Neuron (in vitro differentiated cells): ENCODE data around the gene MTNR1B.

ENCODE experiments used
- H2AFZ ChIP-seq: one replicate; pipeline ENCODE4 v1.6.1; 2013; ENCODE audit warnings: low read depth, mild to moderate bottlenecking, inconsistent platforms, low read length, moderate library complexity
- H3K27me3 ChIP-seq: one replicate; pipeline ENCODE4 v1.6.1; 2013; ENCODE audit warnings: low read length; ENCODE audit not compliant: insufficient read depth
- H3K36me3 ChIP-seq: one replicate; pipeline ENCODE4 v1.6.1; 2013; ENCODE audit warnings: low read length; ENCODE audit not compliant: insufficient read depth
- H3K4me1 ChIP-seq: one replicate; pipeline ENCODE4 v1.6.1; 2013; ENCODE audit warnings: low read length; ENCODE audit not compliant: insufficient read depth
- H3K4me3 ChIP-seq: 2 replicates; pipeline ENCODE4 v1.5.1; 2013; ENCODE audit warnings: mild to moderate bottlenecking, low read length, moderate library complexity
- H3K9me3 ChIP-seq: one replicate; pipeline ENCODE4 v1.6.1; 2013; ENCODE audit warnings: low read length

MTNR1B gene

GRCh38 chr11:92969634-92970347, at the start of gene MTNR1B:
MTNR1B (plus strand) TSS chr11:92969651; CDS start chr11:92969726, 75 bp downstream.
- Histone ChIP-seq H3K4me3 (no peak within 1 kb of the TSS), H2AFZ (no peak within 1 kb of the TSS), H3K27me3 (no peaks in the 10 kb centered on the region), H3K36me3 (no peaks in the 10 kb centered on the region), H3K4me1 (peaks cover 3% of the 10 kb centered on the region), H3K9me3 (no peaks in the 10 kb centered on the region)

- Histone ChIP-seq H3K4me3 (no peak overlapping the region), H2AFZ (no peak overlapping the region), H3K36me3 (no peaks in the 10 kb centered on the region), H3K9me3 (peaks cover 3% of the 10 kb centered on the region), H3K27me3 (no peaks in the 10 kb centered on the region), H3K4me1 (peaks cover 3% of the 10 kb centered on the region)
These were observed 49.1 kb upstream of the MTNR1B start for GRCh38 chr11:92920331-92920730.

GRCh38 chr11:92922731-92923130, 46.7 kb upstream of the MTNR1B start:
- H3K4me1 ChIP-seq, result peaks cover 2% of the 10 kb centered on the region
- H3K4me3 ChIP-seq, result no peak overlapping the region
- H3K9me3 ChIP-seq, result peaks cover 9% of the 10 kb centered on the region
- H2AFZ ChIP-seq, result no peak overlapping the region
- H3K36me3 ChIP-seq, result no peaks in the 10 kb centered on the region
- no peaks in the 10 kb centered on the region for H3K27me3 ChIP-seq

- Histone ChIP-seq H3K27me3 (no peaks in the 10 kb centered on the region), H3K9me3 (peaks cover 12% of the 10 kb centered on the region), H3K4me3 (no peak overlapping the region), H3K36me3 (no peaks in the 10 kb centered on the region), H3K4me1 (no peaks in the 10 kb centered on the region), H2AFZ (no peak overlapping the region)
These were observed 40.2 kb upstream of the MTNR1B start for GRCh38 chr11:92929246-92929645.

- no peaks in the 10 kb centered on the region for H3K36me3 ChIP-seq
- H3K4me1 ChIP-seq, result no peaks in the 10 kb centered on the region
- no peak overlapping the region for H3K4me3 ChIP-seq
- H3K9me3 ChIP-seq, result peaks cover 12% of the 10 kb centered on the region
- H3K27me3 ChIP-seq, result no peaks in the 10 kb centered on the region
- H2AFZ ChIP-seq, result no peak overlapping the region
These were observed 39.8 kb upstream of the MTNR1B start for GRCh38 chr11:92929653-92930052.

GRCh38 chr11:92931746-92932422, 37.6 kb upstream of the MTNR1B start:
- H3K4me3 ChIP-seq, result no peak overlapping the region
- H3K36me3 ChIP-seq, result no peaks in the 10 kb centered on the region
- peaks cover 2% of the 10 kb centered on the region for H3K9me3 ChIP-seq
- H2AFZ ChIP-seq, result no peak overlapping the region
- H3K27me3 ChIP-seq, result no peaks in the 10 kb centered on the region
- no peaks in the 10 kb centered on the region for H3K4me1 ChIP-seq

GRCh38 chr11:92939305-92939704, 30.1 kb upstream of the MTNR1B start:
- H3K4me3 ChIP-seq, result no peak overlapping the region
- no peaks in the 10 kb centered on the region for H3K9me3 ChIP-seq
- H2AFZ ChIP-seq, result no peak overlapping the region
- H3K4me1 ChIP-seq, result no peaks in the 10 kb centered on the region
- H3K27me3 ChIP-seq, result no peaks in the 10 kb centered on the region
- H3K36me3 ChIP-seq, result no peaks in the 10 kb centered on the region

- Histone ChIP-seq H3K4me3 (no peak overlapping the region), H3K27me3 (no peaks in the 10 kb centered on the region), H3K36me3 (no peaks in the 10 kb centered on the region), H3K4me1 (no peaks in the 10 kb centered on the region), H2AFZ (no peak overlapping the region), H3K9me3 (no peaks in the 10 kb centered on the region)
These were observed 27.5 kb upstream of the MTNR1B start for GRCh38 chr11:92941676-92942571.

- Histone ChIP-seq H3K4me3 (no peak overlapping the region), H3K4me1 (no peaks in the 10 kb centered on the region), H3K27me3 (no peaks in the 10 kb centered on the region), H2AFZ (no peak overlapping the region), H3K9me3 (peaks cover 2% of the 10 kb centered on the region), H3K36me3 (no peaks in the 10 kb centered on the region)
These were observed 22.7 kb upstream of the MTNR1B start for GRCh38 chr11:92946707-92947106.

- Histone ChIP-seq H3K4me1 (no peaks in the 10 kb centered on the region), H3K9me3 (peaks cover 2% of the 10 kb centered on the region)
These were observed 21.3 kb upstream of the MTNR1B start for GRCh38 chr11:92948116-92948515.

GRCh38 chr11:92954003-92954402, 15.4 kb upstream of the MTNR1B start:
- Histone ChIP-seq H2AFZ (no peak overlapping the region), H3K4me3 (no peak overlapping the region), H3K4me1 (no peaks in the 10 kb centered on the region), H3K9me3 (peaks cover 2% of the 10 kb centered on the region), H3K36me3 (no peaks in the 10 kb centered on the region), H3K27me3 (no peaks in the 10 kb centered on the region)

More at GRCh38 chr11:92948116-92948515, 21.3 kb upstream of the MTNR1B start:
- no peak overlapping the region for H2AFZ ChIP-seq
- H3K27me3 ChIP-seq, result no peaks in the 10 kb centered on the region
- H3K36me3 ChIP-seq, result no peaks in the 10 kb centered on the region
- no peak overlapping the region for H3K4me3 ChIP-seq

- no peaks in the 10 kb centered on the region for H3K4me1 ChIP-seq
- H3K4me3 ChIP-seq, result no peak overlapping the region
- H3K27me3 ChIP-seq, result no peaks in the 10 kb centered on the region
- no peaks in the 10 kb centered on the region for H3K9me3 ChIP-seq
- no peaks in the 10 kb centered on the region for H3K36me3 ChIP-seq
- no peak overlapping the region for H2AFZ ChIP-seq
These were observed 13.6 kb upstream of the MTNR1B start for GRCh38 chr11:92955860-92956259.

GRCh38 chr11:92960886-92961285, 8.6 kb upstream of the MTNR1B start:
- Histone ChIP-seq H3K9me3 (no peaks in the 10 kb centered on the region), H3K4me3 (no peak overlapping the region), H2AFZ (no peak overlapping the region), H3K27me3 (no peaks in the 10 kb centered on the region), H3K36me3 (no peaks in the 10 kb centered on the region), H3K4me1 (no peaks in the 10 kb centered on the region)
